ENCODE results near the gene LYSMD2.

LYSMD2 gene

GRCh38 chr15:51720201-51720995 is 17.1 kb downstream of the LYSMD2 start:
- Mint-ChIP-seq H3K9me3 (no peaks in the 10 kb centered on the region), H3K4me1 (peaks cover 13 to 30% of the 10 kb centered on the region in 2 donors), H3K27ac (no peak overlapping the region), H3K27me3 (no peaks in the 10 kb centered on the region), H3K36me3 (peaks cover 5 to 15% of the 10 kb centered on the region in 2 donors), H3K4me3 (no peak overlapping the region)
- DNase-seq: no peak
- ATAC-seq (replicated peaks): no peak

DNA sequence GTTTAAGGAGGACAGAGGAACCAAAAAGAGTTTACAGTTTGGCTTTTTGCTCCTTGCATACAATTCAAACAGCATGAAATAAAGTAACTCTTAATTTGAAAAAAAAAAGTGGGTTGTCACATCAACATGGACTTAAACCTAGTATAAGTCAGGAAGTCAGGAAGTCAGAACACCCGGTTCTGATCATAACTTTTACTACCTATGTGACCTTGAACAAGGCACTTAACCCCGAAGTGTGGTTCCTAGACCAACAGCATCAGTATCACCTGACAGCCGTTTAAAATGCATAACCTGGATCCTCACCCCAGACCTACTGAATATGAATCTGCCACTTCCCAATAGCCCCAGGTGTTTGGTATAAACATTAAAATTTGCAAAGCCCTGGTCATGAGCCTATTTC is 18.7 kb downstream of the LYSMD2 start:
- Mint-ChIP-seq H3K27ac (no peak overlapping the region), H3K9me3 (no peaks in the 10 kb centered on the region), H3K4me1 (peaks cover 12 to 20% of the 10 kb centered on the region in 2 donors), H3K27me3 (no peaks in the 10 kb centered on the region), H3K4me3 (no peak overlapping the region), H3K36me3 (peaks cover 5 to 15% of the 10 kb centered on the region in 2 donors)
- no peak for DNase-seq
- no peak for ATAC-seq (replicated peaks)

DNA sequence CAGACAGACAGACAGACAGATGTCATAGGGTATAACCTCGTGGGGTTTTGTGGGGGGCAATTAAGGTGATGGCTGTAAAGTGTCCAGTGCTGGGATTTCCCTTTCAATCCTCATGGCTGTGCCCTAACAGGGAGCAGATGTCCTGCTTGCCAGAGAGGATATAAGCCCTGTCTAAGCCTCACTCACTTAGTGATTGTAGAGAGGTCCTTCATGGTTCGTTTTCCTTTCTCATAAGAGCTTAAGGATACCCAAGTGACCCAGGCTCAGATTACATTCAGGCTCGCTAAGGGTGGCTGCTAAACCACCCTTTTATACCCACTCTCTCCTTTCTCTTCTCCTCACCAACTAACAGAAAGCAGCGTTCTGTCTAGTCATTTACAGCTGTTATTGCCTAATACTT is 19.2 kb downstream of the LYSMD2 start:
- Mint-ChIP-seq H3K4me3 (no peak overlapping the region), H3K4me1 (peaks cover 12 to 20% of the 10 kb centered on the region in 2 donors), H3K9me3 (no peaks in the 10 kb centered on the region), H3K27me3 (no peaks in the 10 kb centered on the region), H3K27ac (no peak overlapping the region), H3K36me3 (peaks cover 5 to 15% of the 10 kb centered on the region in 2 donors)
- DNase-seq (no peak), ATAC-seq (replicated peaks) (no peak)

DNA sequence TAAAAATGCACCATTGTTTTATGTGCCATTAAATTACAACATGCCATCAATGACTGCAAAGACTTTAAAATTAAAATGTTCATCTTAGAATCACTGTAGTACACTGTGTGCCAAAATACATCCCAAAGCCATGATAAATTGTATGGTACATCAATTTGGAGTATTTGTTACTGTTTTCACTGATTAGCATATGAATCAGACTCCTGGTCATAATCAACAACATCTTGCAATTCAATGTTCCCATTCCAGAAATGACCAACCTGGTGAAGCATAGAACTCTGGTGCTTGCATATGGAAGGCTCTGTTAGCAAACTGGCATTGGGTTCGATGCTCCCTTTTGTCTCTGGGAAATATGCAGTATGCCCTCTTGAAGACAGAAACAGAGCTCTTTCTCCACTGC is 22.5 kb downstream of the LYSMD2 start:
- H3K36me3 Mint-ChIP-seq: peaks cover 2 to 3% of the 10 kb centered on the region in 2 donors
- H3K9me3 Mint-ChIP-seq: no peaks in the 10 kb centered on the region
- DNase-seq: no peak
- no peak for ATAC-seq (replicated peaks)
- peaks cover 0 to 1% of the 10 kb centered on the region in 2 donors for H3K4me1 Mint-ChIP-seq
- no peak overlapping the region for H3K27ac Mint-ChIP-seq
- no peaks in the 10 kb centered on the region for H3K27me3 Mint-ChIP-seq
- H3K4me3 Mint-ChIP-seq: no peak overlapping the region

DNA sequence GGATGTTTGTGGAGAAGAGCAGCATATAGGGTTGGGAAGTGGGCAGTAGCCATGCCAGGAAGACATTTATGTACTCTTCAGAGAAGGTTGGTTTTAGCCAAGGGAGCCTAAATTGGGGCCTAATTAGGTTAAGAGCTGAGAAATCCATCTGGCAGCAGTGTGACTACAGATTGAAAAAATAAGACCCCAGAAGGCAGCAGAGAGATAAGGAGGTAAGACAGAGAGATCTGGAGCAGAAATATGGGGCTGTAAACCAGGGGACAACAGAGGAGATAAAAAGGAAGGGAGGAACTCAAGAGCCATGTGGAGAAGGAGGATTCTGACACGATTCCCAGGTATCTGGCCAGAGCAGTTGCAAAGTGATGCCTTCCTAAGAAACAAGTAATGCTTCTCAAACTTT is 23.3 kb downstream of the LYSMD2 start:
- no peak overlapping the region for H3K4me3 Mint-ChIP-seq
- H3K27ac Mint-ChIP-seq: no peak overlapping the region
- DNase-seq (no peak), ATAC-seq (replicated peaks) (no peak)
- H3K36me3 Mint-ChIP-seq: peaks cover 2 to 3% of the 10 kb centered on the region in 2 donors
- H3K4me1 Mint-ChIP-seq: no peaks in the 10 kb centered on the region
- H3K27me3 Mint-ChIP-seq: no peaks in the 10 kb centered on the region
- H3K9me3 Mint-ChIP-seq: no peaks in the 10 kb centered on the region

DNA sequence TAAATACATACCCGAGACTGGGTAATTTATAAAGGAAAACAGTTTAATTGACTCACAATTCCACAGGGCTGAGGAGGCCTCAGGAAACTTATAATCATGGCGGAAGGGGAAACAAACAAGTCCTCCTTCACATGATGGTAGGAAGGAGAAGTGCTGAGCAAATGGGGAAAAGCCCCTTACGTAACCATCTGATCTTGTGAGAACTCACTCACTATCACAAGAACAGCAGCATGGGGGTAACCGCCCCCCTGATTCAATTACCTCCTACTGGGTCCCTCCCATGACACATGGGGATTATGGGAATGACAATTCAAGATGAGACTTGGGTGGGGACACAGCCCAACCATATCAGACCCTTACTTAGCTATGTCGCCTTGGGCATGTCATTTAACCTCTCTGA is 28.4 kb downstream of the LYSMD2 start:
- ATAC-seq (replicated peaks) (no peak), DNase-seq (no peak)
- H3K4me1 Mint-ChIP-seq: no peaks in the 10 kb centered on the region
- no peak overlapping the region for H3K4me3 Mint-ChIP-seq
- H3K27me3 Mint-ChIP-seq: no peaks in the 10 kb centered on the region
- no peaks in the 10 kb centered on the region for H3K9me3 Mint-ChIP-seq
- no peak overlapping the region for H3K27ac Mint-ChIP-seq
- H3K36me3 Mint-ChIP-seq: peaks cover 2 to 3% of the 10 kb centered on the region in 2 donors

GRCh38 chr15:51708013-51708412 is 29.4 kb downstream of the LYSMD2 start:
- Mint-ChIP-seq H3K27ac (no peak overlapping the region), H3K4me3 (no peak overlapping the region), H3K27me3 (no peaks in the 10 kb centered on the region), H3K9me3 (no peaks in the 10 kb centered on the region), H3K36me3 (peaks cover 1 to 2% of the 10 kb centered on the region in 2 donors), H3K4me1 (no peaks in the 10 kb centered on the region)
- ATAC-seq (replicated peaks): no peak
- DNase-seq: no peak

GRCh38 chr15:51706926-51707608 is 30.4 kb downstream of the LYSMD2 start:
- no peak overlapping the region for H3K4me3 Mint-ChIP-seq
- no peak for DNase-seq
- H3K36me3 Mint-ChIP-seq: no peaks in the 10 kb centered on the region
- no peaks in the 10 kb centered on the region for H3K4me1 Mint-ChIP-seq
- H3K27me3 Mint-ChIP-seq: no peaks in the 10 kb centered on the region
- no peaks in the 10 kb centered on the region for H3K9me3 Mint-ChIP-seq
- no peak overlapping the region for H3K27ac Mint-ChIP-seq
- no peak for ATAC-seq (replicated peaks)

DNA sequence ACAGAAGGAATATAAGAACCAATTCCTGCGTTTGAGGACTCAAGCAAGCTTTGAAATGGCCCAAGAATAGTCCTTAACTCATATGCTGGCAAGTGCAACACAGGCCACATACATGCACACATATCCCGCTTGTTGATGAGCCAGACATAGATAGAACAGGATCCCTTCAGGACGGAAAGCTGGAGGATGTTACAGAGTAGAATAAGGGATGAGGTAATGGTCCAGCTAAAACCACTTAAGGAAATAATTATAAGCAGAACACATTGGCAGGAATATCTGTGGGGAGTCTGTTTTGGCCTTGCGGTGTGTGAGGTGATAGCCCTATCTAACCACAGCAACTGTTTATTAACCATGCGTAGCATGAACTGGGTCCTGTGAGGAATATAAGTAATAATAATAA is 31.2 kb downstream of the LYSMD2 start:
- DNase-seq (no peak), ATAC-seq (replicated peaks) (no peak)
- H3K36me3 Mint-ChIP-seq: peaks cover 0 to 1% of the 10 kb centered on the region in 2 donors

DNA sequence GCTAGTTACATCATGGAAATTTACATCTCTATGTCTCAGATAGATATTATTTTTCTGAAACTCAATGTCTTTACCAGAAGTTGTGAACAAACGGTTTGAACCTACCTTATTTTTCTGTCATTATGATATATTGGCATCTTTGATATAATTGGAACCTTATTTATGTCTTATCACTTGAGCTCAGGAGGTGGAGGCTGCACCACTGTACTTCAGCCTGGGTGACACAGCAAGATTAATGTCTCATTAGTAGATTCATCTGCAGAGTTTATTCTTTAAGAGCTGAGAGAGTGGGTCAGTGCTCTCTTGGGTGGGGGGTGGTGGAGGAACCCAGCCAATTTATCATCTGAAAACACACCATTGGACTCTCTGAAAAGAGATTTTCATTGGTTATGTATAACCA is 34.7 kb downstream of the LYSMD2 start:
- no peak for ATAC-seq (replicated peaks)
- Mint-ChIP-seq H3K27me3 (peaks cover 0 to 4% of the 10 kb centered on the region in 2 donors), H3K27ac (no peak overlapping the region), H3K36me3 (peaks cover 0 to 1% of the 10 kb centered on the region in 2 donors), H3K4me1 (no peaks in the 10 kb centered on the region), H3K9me3 (no peaks in the 10 kb centered on the region), H3K4me3 (no peak overlapping the region)
- no peak for DNase-seq

More for the DNA sequence above, 31.2 kb downstream of the LYSMD2 start:
- Mint-ChIP-seq H3K4me1 (no peaks in the 10 kb centered on the region), H3K27ac (no peak overlapping the region), H3K4me3 (no peak overlapping the region), H3K9me3 (no peaks in the 10 kb centered on the region), H3K27me3 (no peaks in the 10 kb centered on the region)

DNA sequence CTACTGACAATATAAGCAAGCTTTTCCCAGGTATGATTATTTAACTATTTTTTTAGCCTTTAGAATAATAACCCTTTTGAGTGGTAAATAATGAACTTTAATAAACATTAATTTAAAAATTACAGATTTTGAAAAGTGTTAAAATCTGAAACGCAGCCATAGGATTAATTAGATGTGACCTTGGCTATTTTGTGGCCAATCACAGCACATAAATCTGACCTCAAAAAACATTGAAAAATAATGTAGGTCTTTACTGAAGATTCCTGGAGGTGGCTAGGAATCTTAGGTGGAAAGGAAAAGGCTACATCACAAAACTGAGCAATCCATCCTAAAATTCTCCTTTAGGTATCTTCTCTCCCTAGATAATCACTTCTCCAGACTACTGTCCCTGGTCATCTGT is 38.1 kb downstream of the LYSMD2 start:
- no peak overlapping the region for H3K4me3 Mint-ChIP-seq
- H3K27ac Mint-ChIP-seq: no peak overlapping the region
- H3K27me3 Mint-ChIP-seq: peaks cover 0 to 4% of the 10 kb centered on the region in 2 donors
- H3K4me1 Mint-ChIP-seq: no peaks in the 10 kb centered on the region
- H3K36me3 Mint-ChIP-seq: peaks cover 0 to 1% of the 10 kb centered on the region in 2 donors
- DNase-seq (no peak), ATAC-seq (replicated peaks) (no peak)
- no peaks in the 10 kb centered on the region for H3K9me3 Mint-ChIP-seq

GRCh38 chr15:51697163-51697562 is 40.3 kb downstream of the LYSMD2 start:
- peaks cover 0 to 10% of the 10 kb centered on the region in 2 donors for H3K27me3 Mint-ChIP-seq
- peaks cover 4 to 11% of the 10 kb centered on the region in 2 donors for H3K4me1 Mint-ChIP-seq
- DNase-seq: no peak
- H3K9me3 Mint-ChIP-seq: no peaks in the 10 kb centered on the region
- no peak for ATAC-seq (replicated peaks)
- H3K36me3 Mint-ChIP-seq: peaks cover 0 to 1% of the 10 kb centered on the region in 2 donors
- no peak overlapping the region for H3K4me3 Mint-ChIP-seq
- no peak overlapping the region for H3K27ac Mint-ChIP-seq

DNA sequence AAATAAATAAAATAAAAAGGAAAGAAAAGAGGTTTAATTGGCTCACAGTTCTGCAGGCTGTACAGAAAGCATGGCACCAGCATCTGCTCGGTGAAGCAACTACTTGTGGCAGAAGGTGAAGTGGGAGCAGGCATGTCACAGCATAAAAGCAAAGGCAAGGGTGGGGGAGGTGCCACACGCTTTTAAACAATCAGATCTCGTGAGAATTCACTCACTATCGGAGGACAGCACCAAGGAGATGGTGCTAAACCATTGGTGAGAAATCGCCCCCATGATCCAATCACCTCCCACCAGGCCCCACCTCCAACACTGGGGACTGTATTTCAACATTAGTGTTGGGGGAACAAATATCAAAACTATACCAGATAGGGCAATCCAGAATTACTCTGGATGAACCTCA is 40.9 kb downstream of the LYSMD2 start:
- DNase-seq (no peak), ATAC-seq (replicated peaks) (no peak)
- no peaks in the 10 kb centered on the region for H3K36me3 Mint-ChIP-seq
- H3K27me3 Mint-ChIP-seq: peaks cover 0 to 10% of the 10 kb centered on the region in 2 donors
- H3K4me1 Mint-ChIP-seq: peaks cover 9 to 17% of the 10 kb centered on the region in 2 donors
- H3K9me3 Mint-ChIP-seq: no peaks in the 10 kb centered on the region
- no peak overlapping the region for H3K4me3 Mint-ChIP-seq
- no peak overlapping the region for H3K27ac Mint-ChIP-seq

DNA sequence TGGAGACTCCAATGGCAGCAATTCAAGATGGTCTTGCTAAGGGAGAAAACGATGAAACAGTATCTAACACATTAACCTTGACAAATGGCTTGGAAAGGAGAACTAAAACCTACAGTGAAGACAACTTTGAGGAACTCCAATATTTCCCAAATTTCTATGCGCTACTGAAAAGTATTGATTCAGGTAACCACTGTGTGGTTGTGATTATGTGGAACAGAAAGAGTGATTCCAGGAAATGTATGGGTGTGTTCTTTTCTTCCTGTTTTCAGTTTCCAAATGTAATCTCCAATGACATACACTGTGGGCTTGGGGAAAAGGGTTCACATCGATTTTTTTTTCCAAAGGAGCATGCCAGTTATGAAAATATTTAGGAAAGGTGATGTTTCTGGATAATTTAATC is 45.3 kb downstream of the LYSMD2 start:
- DNase-seq (no peak), ATAC-seq (replicated peaks) (peak; percentile 69 to 75)
- Mint-ChIP-seq H3K4me1 (peaks cover 16 to 23% of the 10 kb centered on the region in 2 donors), H3K4me3 (no peak overlapping the region), H3K9me3 (no peaks in the 10 kb centered on the region), H3K27me3 (peaks cover 8 to 27% of the 10 kb centered on the region in 2 donors), H3K36me3 (no peaks in the 10 kb centered on the region), H3K27ac (no peak overlapping the region)

DNA sequence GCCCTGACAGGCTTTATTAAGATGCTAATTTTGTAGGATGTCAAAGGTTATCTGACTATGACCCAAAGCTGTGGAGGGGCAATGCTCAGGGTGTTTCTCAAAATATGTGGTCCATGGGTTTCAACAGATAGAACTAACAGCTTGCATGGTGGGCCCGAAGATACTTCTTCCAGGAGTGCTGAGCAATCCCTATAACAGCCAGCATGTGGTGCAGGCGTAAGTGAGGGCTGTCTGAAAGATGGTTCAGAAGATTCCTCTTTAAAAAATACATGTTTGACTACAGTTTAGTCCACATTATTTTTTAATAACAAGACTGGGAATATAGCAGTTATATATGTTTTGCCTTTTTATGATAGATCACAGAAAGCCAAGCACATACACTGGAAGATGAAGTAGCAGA is 48.6 kb downstream of the LYSMD2 start:
- Mint-ChIP-seq H3K27ac (no peak overlapping the region), H3K4me3 (no peak overlapping the region), H3K4me1 (peaks cover 16 to 23% of the 10 kb centered on the region in 2 donors), H3K27me3 (peaks cover 20 to 34% of the 10 kb centered on the region in 2 donors), H3K9me3 (no peaks in the 10 kb centered on the region), H3K36me3 (no peaks in the 10 kb centered on the region)
- ATAC-seq (replicated peaks) (no peak), DNase-seq (no peak)

Data from stimulated activated naive B cell treated with anti-CD40 and anti-IgM and Interleukin-4, amounts not matched to agents 10 μg/mL and 1 μg/mL and 100 μg/mL, for 72 hours (primary cell).